ENCODE measurements around the gene LMBR1L.

Gene LMBR1L

GRCh38 chr12:49059299-49060171, 51.1 kb downstream of the LMBR1L start:
- Mint-ChIP-seq H3K36me3 (ENCODE audit: low read depth) (peaks cover 15% of the 10 kb centered on the region), H3K4me3 (peak overlapping the region; percentile 96), H3K27ac (peak overlapping the region; percentile 84), H3K4me1 (peaks cover 53% of the 10 kb centered on the region), H3K27me3 (ENCODE audit: low read depth, poor library complexity) (no peaks in the 10 kb centered on the region), H3K9me3 (no peaks in the 10 kb centered on the region)
- DNase-seq: peak; percentile 73
- TF ChIP-seq CTCF (IDR thresholded peaks at IDR 0.05): no peak

- DNase-seq: no peak
- H3K4me1 Mint-ChIP-seq: peaks cover 50% of the 10 kb centered on the region
- H3K4me3 Mint-ChIP-seq: peak overlapping the region; percentile 96
- H3K27me3 Mint-ChIP-seq (ENCODE audit: low read depth, poor library complexity): no peaks in the 10 kb centered on the region
- no peaks in the 10 kb centered on the region for H3K9me3 Mint-ChIP-seq
- peaks cover 17% of the 10 kb centered on the region for H3K36me3 Mint-ChIP-seq (ENCODE audit: low read depth)
- no peak for TF ChIP-seq CTCF (IDR thresholded peaks at IDR 0.05)
- H3K27ac Mint-ChIP-seq: peak overlapping the region; percentile 72
Observed at GRCh38 chr12:49059045-49059298, 51.7 kb downstream of the LMBR1L start.

- H3K27me3 Mint-ChIP-seq (ENCODE audit: low read depth, poor library complexity): no peaks in the 10 kb centered on the region
- H3K9me3 Mint-ChIP-seq: no peaks in the 10 kb centered on the region
- peaks cover 47% of the 10 kb centered on the region for H3K4me1 Mint-ChIP-seq
- no peak for TF ChIP-seq CTCF (IDR thresholded peaks at IDR 0.05)
- peaks cover 21% of the 10 kb centered on the region for H3K36me3 Mint-ChIP-seq (ENCODE audit: low read depth)
- H3K4me3 Mint-ChIP-seq: peak overlapping the region; percentile 96
- DNase-seq: no peak
- peak overlapping the region; percentile 72 for H3K27ac Mint-ChIP-seq
Observed at GRCh38 chr12:49058366-49059044, 52.1 kb downstream of the LMBR1L start.

GRCh38 chr12:49057888-49058287, 52.8 kb downstream of the LMBR1L start:
- no peak for TF ChIP-seq CTCF (IDR thresholded peaks at IDR 0.05)
- H3K36me3 Mint-ChIP-seq (ENCODE audit: low read depth): peaks cover 27% of the 10 kb centered on the region
- peak overlapping the region; percentile 87 for H3K27ac Mint-ChIP-seq
- no peaks in the 10 kb centered on the region for H3K9me3 Mint-ChIP-seq
- no peaks in the 10 kb centered on the region for H3K27me3 Mint-ChIP-seq (ENCODE audit: low read depth, poor library complexity)
- peak overlapping the region; percentile 96 for H3K4me3 Mint-ChIP-seq
- H3K4me1 Mint-ChIP-seq: peaks cover 47% of the 10 kb centered on the region
- DNase-seq: no peak

GRCh38 chr12:49055978-49056754, 54.5 kb downstream of the LMBR1L start:
- Mint-ChIP-seq H3K4me1 (peaks cover 42% of the 10 kb centered on the region), H3K27me3 (ENCODE audit: low read depth, poor library complexity) (peaks cover 3% of the 10 kb centered on the region), H3K27ac (peak overlapping the region; percentile 58), H3K36me3 (ENCODE audit: low read depth) (peaks cover 42% of the 10 kb centered on the region), H3K4me3 (peak overlapping the region; percentile 96), H3K9me3 (no peaks in the 10 kb centered on the region)
- DNase-seq: peak; percentile 33
- no peak for TF ChIP-seq CTCF (IDR thresholded peaks at IDR 0.05)
